Skeletal muscle tissue (tissue), 4 donors: ENCODE measurements around the gene HCFC1R1. TPM values are rescaled to one million over a fixed set of nuclear protein-coding genes. Genes with fewer than 3 reads are reported as not detected.

Source experiments
- H3K27ac ChIP-seq: one replicate; pipeline ENCODE4 v1.7.0; 2013; ENCODE audit warnings: mild to moderate bottlenecking, low read depth, low read length, inconsistent platforms
- H3K27me3 ChIP-seq, 3 donors: one replicate each; pipeline ENCODE4 v1.7.0; 2013; ENCODE audit warnings: low read length in 3 of 3; ENCODE audit not compliant: control insufficient read depth in 3 of 3, insufficient read depth in 3 of 3
- H3K36me3 ChIP-seq, 3 donors: one replicate each; pipeline ENCODE4 v1.7.0; 2013; ENCODE audit warnings: low read length in 3 of 3; ENCODE audit not compliant: control insufficient read depth in 3 of 3, insufficient read depth in 3 of 3
- H3K4me1 ChIP-seq, 3 donors: one replicate each; pipeline ENCODE4 v1.7.0; 2013; ENCODE audit warnings: low read length in 3 of 3, mild to moderate bottlenecking in 3 of 3; ENCODE audit not compliant: control insufficient read depth in 3 of 3, insufficient read depth in 3 of 3
- H3K4me3 ChIP-seq, 3 donors: one replicate each; pipeline ENCODE4 v1.7.0; 2013; ENCODE audit warnings: low read length in 3 of 3
- H3K9ac ChIP-seq, 3 donors: one replicate each; pipeline ENCODE4 v1.7.0; 2013; ENCODE audit warnings: low read length in 3 of 3, mild to moderate bottlenecking in 3 of 3, moderate library complexity in 2 of 3, low read depth in 1 of 3
- H3K9me3 ChIP-seq, 3 donors: one replicate each; pipeline ENCODE4 v1.7.0; 2013; ENCODE audit warnings: low read length in 3 of 3; ENCODE audit not compliant: control insufficient read depth in 3 of 3
- total RNA-seq: library from RNA; depleted of rRNA; stranded (reverse); fragments of >200 nt; gene quantifications from one replicate; pipeline ENCODE4 v1.2.3, GENCODE V29; 2014
- donor health status: Osteomylitis.

The HCFC1R1 gene
- total RNA-seq, 1 donor from 2014 or later, result 14.1 TPM

DNA sequence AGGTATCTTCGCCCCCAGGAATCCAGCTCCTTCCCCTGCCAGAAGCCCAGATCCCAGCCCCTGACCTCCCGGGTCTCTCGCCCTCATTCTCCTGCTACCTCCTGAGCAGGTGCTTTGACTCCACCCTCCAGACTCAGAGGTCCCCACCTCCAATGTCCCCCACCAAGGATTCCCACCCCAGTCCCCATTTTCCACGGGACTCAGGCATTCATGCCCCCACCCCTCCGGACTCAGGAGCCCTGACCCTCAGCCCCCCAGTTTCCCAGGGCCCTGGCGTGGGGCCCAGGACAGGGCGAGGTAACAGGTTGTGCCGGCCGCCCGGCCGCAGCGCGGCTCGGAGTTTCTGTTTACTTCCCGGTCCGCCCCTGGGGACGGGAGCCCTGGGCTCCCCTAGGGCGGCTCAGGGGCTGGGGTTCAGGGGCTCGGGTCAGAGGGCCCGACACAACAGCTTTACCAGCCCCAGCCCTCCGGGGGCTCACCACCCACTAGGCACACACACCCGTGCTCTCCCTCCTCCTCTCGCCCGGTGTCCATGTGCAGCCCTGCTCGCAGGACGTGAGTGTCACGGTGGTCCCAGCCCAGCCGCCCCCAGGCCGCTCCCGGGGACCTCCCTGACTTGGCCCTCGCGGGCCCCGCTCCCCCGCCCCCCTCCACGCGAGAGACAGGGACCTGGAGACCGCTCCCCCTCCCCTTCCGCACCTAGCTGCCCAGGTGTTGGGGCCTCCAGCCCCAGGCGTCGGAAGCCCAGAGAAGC, 12.4 kb upstream of the HCFC1R1 start:
- peaks cover 59 to 79% (median 66%) of the 10 kb centered on the region in 3 donors for H3K27me3 ChIP-seq
- H3K27ac ChIP-seq, result no peak overlapping the region
- H3K4me3 ChIP-seq, result no peak overlapping the region
- no peaks in the 10 kb centered on the region for H3K4me1 ChIP-seq
- H3K9me3 ChIP-seq, result no peaks in the 10 kb centered on the region
- no peak overlapping the region for H3K9ac ChIP-seq
- no peaks in the 10 kb centered on the region for H3K36me3 ChIP-seq

DNA sequence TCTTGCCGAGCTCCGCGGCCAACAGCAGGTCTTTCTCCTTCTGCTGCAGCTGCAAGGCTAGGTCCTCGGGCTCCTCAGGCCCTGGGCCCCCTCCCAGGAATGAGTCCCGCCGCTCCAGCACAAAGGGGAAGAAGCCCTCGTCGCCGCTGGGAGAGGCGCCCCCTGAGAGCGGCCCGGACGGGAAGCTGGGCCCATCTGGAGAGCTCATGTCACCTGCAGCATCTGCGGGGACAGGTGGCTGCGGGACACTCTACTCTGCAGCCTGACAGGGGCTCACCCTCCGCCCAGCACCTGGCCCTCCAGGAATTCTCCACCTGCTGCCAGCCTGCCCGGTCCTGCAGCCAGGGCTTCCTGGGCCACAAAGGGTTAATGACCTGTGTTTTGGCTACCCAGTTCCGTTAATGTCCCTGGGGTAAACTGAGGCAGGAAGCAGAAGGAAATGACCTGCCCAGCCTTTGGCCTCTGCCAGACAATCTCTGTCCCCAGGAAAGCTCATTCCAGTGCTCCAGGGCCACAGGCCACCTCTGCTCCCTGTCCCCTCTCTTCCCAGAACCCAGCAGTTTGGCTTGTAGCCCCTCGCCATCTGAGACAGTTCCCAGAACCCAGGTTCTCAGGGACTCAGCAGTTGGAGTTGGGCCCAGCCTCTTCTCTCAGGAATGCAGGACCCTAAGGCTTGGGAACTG, 11.7 kb upstream of the HCFC1R1 start:
- Histone ChIP-seq H3K4me3 (no peak overlapping the region), H3K9me3 (no peaks in the 10 kb centered on the region), H3K9ac (no peak overlapping the region), H3K27me3 (peaks cover 64 to 84% (median 71%) of the 10 kb centered on the region in 3 donors), H3K27ac (no peak overlapping the region), H3K36me3 (no peaks in the 10 kb centered on the region), H3K4me1 (no peaks in the 10 kb centered on the region)

DNA sequence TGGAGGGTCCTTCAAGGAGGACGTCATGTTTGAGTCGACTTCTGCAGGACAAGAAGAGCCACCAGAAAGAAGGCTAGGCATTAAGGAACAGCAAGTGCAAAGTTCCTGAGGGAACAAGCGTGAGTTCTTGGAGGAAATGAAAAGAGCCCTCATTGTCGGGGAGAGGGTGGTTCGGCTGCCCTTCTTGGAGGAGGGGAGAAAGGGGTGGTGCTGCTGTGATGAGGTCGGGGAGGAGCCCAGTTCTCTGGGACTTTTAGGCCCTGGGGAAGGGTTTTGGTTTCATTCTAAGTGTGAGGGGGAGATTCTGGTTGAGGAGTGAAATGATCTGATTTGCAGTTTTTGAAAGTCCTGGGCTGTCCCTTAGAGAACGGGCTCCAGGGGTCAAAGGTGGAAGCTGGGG, 8.9 kb upstream of the HCFC1R1 start:
- Histone ChIP-seq H3K9ac (no peak overlapping the region), H3K27ac (no peak overlapping the region), H3K27me3 (peaks cover 67 to 75% (median 67%) of the 10 kb centered on the region in 3 donors), H3K4me1 (peaks cover 0 to 12% (median 12%) of the 10 kb centered on the region in 3 donors), H3K36me3 (no peaks in the 10 kb centered on the region), H3K4me3 (no peak overlapping the region), H3K9me3 (no peaks in the 10 kb centered on the region)

DNA sequence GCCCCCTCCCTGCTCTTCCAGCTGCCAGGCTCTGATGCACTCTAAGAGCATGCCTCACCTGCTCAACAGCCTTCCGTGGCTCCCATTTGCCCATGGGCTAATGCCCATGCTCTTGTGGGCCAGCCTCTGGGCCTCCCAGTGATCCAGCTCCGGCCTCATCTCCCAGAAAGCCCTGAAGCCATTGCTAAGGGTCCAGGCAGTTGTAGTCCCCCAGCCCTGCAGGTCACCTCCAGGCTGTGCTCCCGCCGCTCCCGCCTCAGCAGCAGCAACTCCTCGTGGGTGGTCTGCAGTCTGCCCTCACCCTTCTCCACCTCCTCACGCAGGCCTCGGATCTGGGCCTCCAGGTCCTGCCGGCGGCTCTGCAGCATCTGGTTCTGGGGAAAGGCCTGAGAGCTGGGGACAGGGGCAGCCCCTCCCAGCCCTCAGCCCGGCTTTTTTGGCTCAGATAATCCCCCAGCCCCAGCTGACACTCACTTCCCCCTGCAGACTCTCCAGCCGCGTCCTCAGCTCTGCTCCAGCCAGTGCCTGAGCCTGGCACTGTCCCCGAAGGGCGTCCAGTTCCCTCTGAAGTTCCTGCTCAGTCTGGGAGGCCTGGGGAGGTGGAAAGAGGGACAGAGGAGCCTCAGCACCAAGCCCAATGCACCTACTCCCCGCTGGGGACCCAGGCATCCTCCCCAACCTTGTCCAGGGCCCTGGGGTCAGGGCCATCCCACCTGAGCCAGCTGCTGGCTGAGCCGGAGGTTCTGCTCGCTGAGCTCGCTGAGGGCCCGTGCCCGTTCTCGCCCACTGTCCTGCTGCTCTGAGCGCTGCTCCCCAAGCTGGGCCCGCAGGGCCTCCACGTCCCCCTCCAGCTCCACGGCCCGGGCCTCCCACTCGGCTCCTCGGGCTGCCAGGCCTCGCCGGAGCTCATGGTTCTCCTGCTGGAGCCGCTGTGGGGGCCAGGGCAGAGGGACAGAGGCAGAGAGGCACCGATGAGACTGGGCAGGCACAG, 6.8 kb upstream of the HCFC1R1 start:
- no peaks in the 10 kb centered on the region for H3K9me3 ChIP-seq
- H3K4me1 ChIP-seq, result peaks cover 0 to 13% (median 12%) of the 10 kb centered on the region in 3 donors
- peaks cover 48 to 59% (median 50%) of the 10 kb centered on the region in 3 donors for H3K27me3 ChIP-seq
- peaks cover 14 to 19% (median 19%) of the 10 kb centered on the region in 3 donors for H3K36me3 ChIP-seq
- no peak overlapping the region for H3K27ac ChIP-seq
- no peak overlapping the region for H3K4me3 ChIP-seq
- H3K9ac ChIP-seq, result no peak overlapping the region

DNA sequence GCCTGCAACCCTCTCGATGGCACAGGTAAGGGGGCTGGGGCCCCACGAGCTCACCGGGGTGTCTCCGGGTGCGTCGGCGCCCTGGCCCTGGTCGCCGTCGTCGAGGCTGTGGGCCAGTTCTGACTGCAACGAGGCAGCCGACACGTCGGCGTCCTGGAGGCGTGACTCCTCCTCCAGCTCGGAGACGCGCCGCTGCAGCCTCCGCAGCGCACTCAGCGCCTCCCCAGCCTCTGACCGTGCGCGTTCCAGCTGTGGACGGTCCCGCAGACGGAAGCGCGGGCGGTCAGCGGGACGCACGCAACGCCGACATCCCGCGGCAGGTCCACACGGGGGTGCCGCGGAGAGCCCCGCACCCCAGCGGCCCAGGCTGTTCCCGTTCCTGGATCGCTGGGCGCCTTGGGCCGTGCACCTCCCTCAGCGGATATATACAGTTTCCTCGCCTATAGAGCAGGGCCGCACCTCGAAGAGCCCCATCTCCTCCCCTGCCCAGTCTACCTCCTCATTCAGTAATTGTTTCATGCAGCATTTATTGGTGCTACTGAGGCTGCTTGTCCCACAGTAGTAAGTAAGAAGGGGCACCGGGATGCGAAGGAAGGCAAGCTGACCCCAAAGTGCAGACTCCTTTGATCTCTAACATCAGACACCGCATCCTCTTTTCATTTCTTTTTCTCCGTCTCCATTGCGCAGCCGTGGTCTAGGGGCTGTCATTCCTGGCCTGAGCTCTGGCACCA, 5.9 kb upstream of the HCFC1R1 start:
- peaks cover 0 to 20% (median 14%) of the 10 kb centered on the region in 3 donors for H3K4me1 ChIP-seq
- H3K27ac ChIP-seq, result no peak overlapping the region
- H3K27me3 ChIP-seq, result peaks cover 40 to 51% (median 43%) of the 10 kb centered on the region in 3 donors
- H3K4me3 ChIP-seq, result no peak overlapping the region
- peaks cover 14 to 19% (median 19%) of the 10 kb centered on the region in 3 donors for H3K36me3 ChIP-seq
- H3K9me3 ChIP-seq, result no peaks in the 10 kb centered on the region
- H3K9ac ChIP-seq, result no peak overlapping the region

DNA sequence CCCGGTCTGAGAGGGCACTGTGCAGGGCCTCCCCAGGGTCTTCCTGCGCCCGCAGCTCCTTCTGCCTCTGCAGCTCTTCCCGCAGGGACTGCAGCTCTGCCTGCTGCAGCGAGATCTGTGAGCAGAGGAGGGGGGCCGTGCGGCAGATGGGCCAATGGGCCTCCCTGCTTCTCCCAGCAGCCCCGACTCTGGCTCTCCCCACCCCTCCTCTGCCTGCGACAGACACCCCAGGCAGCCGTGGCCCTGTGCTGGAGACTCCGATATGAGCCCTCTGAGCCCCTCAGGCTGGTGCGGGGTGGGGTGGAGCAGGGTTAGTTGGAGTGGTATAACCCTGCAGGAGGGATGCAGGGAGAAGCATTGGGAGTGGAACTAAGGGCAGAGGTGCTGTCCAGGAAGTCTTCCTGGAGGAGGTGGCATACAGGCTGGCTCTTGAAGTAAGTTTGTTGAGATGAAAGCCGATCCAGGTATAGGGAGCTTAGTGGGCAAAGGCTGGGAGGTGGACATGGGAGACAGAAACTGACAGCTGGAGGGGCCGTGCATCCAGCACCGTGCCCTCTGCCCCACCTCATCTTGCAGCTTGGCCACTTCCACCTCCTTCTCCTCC, 5.1 kb upstream of the HCFC1R1 start:
- Histone ChIP-seq H3K27me3 (peaks cover 36 to 48% (median 39%) of the 10 kb centered on the region in 3 donors), H3K4me3 (no peak overlapping the region), H3K27ac (no peak overlapping the region), H3K9ac (no peak overlapping the region), H3K4me1 (peaks cover 4 to 20% (median 16%) of the 10 kb centered on the region in 3 donors), H3K36me3 (peaks cover 14 to 19% (median 19%) of the 10 kb centered on the region in 3 donors), H3K9me3 (no peaks in the 10 kb centered on the region)

DNA sequence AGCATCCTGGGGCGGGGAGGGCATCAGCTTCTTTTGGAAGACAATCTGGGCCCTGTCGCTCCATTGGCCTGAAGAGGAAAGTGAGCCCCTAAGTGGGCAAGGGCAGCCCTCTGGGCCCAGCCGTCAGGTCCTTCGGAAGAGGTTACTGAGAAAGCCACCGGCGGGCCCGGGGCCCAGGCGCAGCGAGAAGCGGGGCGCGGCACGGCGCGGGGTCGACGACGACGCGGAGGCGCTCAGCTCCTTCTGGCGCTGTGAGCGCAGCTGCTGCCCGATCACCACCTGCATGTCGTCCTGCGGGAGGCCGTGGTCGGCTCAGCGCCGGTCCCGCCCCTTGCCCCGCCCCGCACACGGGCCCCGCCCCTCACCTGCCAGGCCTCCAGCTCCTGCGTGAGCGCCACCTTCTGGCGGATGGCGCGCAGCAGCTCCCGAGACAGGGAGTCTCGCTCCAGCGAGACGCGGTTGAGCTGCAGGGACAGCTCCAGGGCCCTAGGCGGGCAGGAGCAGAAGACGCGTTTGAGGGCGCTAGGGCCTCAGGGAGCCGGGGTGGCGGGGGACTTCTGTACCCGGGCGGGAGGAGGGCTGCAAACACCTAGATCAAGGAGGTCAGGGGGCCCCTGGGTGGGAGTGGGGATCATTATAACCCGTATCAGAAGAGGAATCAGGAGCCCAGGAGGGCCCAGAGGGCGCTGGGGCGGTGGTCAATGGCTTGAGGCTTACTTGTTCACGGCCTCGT, 4.4 kb upstream of the HCFC1R1 start:
- no peaks in the 10 kb centered on the region for H3K9me3 ChIP-seq
- no peak overlapping the region for H3K27ac ChIP-seq
- peaks cover 9 to 26% (median 20%) of the 10 kb centered on the region in 3 donors for H3K4me1 ChIP-seq
- no peak overlapping the region for H3K4me3 ChIP-seq
- peaks cover 30 to 41% (median 32%) of the 10 kb centered on the region in 3 donors for H3K27me3 ChIP-seq
- H3K36me3 ChIP-seq, result peaks cover 14 to 19% (median 19%) of the 10 kb centered on the region in 3 donors
- H3K9ac ChIP-seq, result no peak overlapping the region

DNA sequence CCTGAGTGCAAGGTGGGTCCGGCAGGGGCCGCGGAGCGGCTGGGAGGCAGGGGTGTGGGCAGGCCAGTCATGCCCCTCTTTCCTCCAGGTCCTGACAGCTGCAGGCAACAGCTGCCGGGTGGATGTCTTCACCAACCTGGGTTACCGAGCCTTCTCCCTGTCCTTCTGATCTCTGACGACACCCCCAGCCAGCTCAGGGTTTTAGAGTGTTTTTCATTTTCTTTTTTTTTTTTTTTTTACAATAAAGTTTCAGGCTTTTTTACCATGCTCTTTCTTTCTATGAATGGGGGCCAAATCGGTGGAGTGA, 3.7 kb upstream of the HCFC1R1 start:
- Histone ChIP-seq H3K9ac (peak overlapping the region in 1 of 3 donors; percentile 40), H3K27ac (no peak overlapping the region), H3K4me1 (peaks cover 16 to 33% (median 27%) of the 10 kb centered on the region in 3 donors), H3K4me3 (no peak overlapping the region), H3K36me3 (peaks cover 14 to 19% (median 19%) of the 10 kb centered on the region in 3 donors), H3K27me3 (peaks cover 29 to 36% (median 29%) of the 10 kb centered on the region in 3 donors), H3K9me3 (no peaks in the 10 kb centered on the region)
